GM19468 (cell line): Measurements from ENCODE around the gene FOXA3.
"Not testable (repeated sequence)": the region's sequence is repeated elsewhere in the genome, so short reads cannot be mapped to it uniquely, and the experiment has no call there.

Source experiments
- ATAC-seq: cut with Tn5 transposase; IDR thresholded peaks from one replicate; pipeline ENCODE4 v1.9.1; 2021; ENCODE audit warnings: mild to moderate bottlenecking, moderate library complexity, moderate number of reproducible peaks; ENCODE audit not compliant: unreplicated experiment; ENCODE audit errors: extremely low read depth

Gene FOXA3

DNA sequence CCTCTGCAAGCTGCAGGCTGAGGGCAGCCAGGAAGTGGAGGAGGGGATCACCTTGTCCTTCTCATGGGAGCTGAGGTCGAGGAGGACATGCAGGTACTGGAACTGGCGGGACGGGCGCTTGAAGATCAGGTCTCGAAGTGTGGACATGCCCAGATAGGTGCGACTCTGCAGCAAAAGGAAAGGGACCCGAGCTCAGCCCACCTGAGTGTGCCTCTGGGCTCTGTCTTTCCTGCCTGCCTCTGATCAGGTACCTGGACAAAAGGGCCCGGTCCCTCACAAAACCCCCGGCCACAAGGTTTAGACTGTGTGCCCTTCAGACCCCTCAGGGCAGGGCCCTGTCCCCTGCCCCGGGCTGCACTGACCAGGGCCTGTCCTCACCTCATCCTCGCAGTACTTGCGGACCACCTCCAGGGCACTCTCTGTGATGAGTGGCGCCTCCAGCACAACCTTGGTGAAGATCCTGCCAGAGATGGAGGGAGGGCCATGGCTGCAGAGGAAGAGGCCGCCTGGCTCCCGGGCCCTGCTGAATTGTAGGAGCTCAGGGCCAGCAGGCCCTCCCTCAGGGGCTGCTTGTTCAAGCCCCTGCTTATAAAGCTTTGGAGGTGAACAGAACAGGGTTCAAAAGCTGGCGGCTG lies 36.5 kb upstream of the FOXA3 start:
- ATAC-seq, result no peak

DNA sequence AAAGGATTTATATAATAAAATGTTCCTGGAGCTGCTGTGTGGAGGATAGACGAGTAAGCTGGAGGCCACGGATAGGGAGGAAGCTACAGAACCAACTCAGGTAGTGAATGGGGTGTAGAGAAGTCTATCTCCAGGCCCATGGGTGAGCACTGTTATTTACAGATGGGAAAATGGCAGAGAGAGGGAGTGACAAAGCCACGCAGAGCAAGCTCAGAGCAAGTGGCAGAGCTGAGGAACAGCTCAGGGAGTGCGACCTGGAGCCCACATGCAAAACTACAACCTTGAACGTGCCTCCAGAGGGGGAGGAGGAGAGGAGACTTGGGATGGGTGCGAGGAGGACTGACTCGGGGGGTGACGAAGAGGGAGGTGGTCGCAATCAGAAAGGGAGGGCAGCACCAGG lies 35.6 kb upstream of the FOXA3 start:
- no peak for ATAC-seq

- no peak for ATAC-seq
These were observed 35.2 kb upstream of the FOXA3 start for GRCh38 chr19:45828945-45829344.

GRCh38 chr19:45834970-45835369 lies 29.2 kb upstream of the FOXA3 start:
- ATAC-seq, result no peak

GRCh38 chr19:45842198-45842597 lies 21.9 kb upstream of the FOXA3 start:
- ATAC-seq, result no peak

- no peak for ATAC-seq
These were observed 16.5 kb upstream of the FOXA3 start for GRCh38 chr19:45847663-45848062.

GRCh38 chr19:45848922-45849321 lies 15.2 kb upstream of the FOXA3 start:
- ATAC-seq, result no peak

DNA sequence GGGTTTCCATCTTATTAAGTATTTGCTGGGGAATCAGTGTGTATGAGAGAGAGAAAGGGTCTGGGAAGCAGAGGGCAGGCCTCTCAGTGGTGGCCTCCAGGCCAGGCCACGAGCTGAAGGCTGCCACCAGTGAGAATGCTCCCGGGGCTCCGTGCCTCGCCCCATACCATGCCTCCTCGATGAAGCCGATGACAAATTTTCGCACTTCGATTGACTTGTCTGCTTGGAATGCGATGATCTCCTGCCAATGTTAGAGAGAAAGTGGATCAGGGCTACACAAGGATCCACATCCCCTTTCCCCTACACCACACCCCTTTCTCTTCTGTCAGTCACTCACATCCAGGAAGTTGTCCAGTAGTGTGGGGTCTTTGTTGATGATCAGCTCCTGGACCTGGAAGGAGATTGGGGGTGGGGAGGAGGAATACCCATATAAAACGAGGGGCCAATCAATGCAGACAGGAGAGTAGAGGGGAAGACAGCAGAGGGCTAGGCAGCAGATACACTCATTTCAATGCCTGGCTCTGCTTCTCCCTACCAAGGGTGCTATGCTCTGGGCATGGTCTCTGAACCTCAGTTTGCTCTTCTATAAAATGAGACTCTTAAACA lies 11.9 kb upstream of the FOXA3 start:
- ATAC-seq, result no peak

- ATAC-seq, result no peak
These were observed 11.1 kb upstream of the FOXA3 start for GRCh38 chr19:45852983-45853382.

DNA sequence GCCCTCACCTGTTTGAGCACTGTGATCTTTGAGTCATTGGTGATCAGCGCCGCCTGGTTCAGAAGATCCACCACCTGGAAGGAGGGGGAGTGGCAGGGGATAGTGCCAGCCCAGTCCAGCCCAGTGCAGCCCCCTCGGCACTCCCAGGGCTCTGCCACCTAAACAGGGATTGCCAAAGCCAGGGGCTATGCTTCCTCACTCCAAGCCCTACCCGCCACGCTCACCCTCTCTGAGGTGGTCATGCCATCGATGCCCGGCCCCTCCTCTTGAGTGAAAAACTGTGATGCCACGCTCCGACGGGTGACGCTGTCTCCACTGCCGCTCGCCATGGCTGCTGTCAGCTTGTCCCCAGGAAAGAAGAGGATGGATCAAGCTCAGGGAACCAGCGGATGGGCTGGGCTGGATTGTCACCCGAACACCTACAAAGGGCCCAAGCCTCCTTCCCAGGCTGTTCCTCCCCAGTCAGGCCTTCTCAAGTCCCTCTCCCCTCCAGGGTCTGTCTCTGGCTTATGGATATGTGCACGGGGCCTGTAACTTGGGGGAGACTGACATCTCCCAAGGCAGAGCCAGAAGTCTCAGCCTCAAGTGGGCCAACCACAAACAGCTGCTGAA lies 9.9 kb upstream of the FOXA3 start:
- no peak for ATAC-seq

- no peak for ATAC-seq
These were observed 3.5 kb upstream of the FOXA3 start for GRCh38 chr19:45860359-45861259.

- ATAC-seq, result no peak
These were observed 1.9 kb upstream of the FOXA3 start for GRCh38 chr19:45862271-45862563.

GRCh38 chr19:45862564-45863334 lies 1.4 kb upstream of the FOXA3 start, which contains the start of gene SYMPK:
Gene SYMPK, minus strand, starts transcription at chr19:45863147. Its CDS starts 8,652 bp downstream, at chr19:45854495.
- ATAC-seq, result peak; percentile 61

DNA sequence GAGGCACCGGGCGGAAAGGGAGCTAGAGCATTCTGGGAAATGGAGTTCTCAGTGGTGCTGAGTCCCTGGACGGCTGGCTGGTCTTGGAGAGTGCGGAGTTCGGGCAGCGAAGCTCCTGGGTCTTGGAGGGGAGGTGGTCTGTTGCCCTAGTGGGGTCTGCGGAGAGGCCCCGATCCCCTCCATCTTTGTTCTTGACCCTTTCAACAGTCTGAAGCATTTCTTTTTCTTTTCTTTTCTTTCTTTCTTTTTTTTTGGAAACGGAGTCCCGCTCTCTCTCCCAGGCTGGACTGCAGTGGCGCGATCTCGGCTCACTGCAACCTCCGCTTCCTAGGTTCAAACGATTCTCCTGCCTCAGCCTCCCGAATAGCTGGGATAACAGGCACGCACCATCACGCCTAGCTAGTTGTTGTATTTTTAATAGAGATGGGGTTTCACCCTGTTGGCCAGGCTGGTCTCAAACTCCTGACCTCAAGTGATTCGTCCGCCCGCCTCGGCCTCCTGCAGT lies 739 bp upstream of the FOXA3 start:
- ATAC-seq, result no peak

GRCh38 chr19:45864629-45865082 lies 530 bp downstream of the FOXA3 start:
- ATAC-seq, result no peak

- no peak for ATAC-seq
These were observed 1.3 kb downstream of the FOXA3 start for GRCh38 chr19:45865269-45865948.

DNA sequence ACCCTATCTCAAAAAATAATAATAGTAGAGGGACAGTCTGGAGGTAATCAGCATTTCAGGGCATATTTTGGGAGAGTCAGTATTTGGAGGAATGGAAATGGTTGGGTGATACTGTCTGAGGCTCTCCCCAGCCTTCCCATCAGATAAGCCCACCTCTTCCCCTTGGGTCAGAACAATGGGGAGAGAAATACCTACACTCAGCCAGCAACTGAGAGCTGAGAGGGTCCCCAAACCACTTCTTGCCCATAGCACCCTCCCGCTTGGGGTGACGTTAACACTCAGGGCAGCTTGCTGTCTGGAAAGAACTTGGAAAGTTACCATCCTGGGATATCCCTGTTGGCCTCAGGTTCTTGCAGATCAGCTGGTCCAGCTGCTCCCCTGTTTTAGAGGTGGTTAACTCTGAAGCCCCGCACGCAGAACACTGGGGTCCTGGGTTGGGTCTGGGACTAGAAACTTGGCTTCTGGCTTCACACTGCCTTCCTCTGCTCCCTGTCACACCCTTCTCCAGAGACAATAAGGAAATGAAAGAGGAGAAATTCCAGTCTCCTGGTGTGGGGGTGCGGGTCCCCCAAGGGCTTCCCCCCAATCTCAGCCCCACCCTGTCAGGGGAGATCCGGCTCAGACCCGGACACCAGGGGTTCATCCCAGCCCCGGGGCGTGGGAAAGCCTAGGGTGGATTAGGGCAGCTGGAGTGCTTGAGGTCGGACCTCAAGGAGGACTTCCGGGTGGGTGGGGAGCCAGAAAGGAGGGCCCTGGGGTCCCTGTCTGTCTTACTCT lies 2.5 kb downstream of the FOXA3 start:
- no peak for ATAC-seq

- not testable (repeated sequence) for ATAC-seq
These were observed 3.1 kb downstream of the FOXA3 start for GRCh38 chr19:45867241-45867640.

DNA sequence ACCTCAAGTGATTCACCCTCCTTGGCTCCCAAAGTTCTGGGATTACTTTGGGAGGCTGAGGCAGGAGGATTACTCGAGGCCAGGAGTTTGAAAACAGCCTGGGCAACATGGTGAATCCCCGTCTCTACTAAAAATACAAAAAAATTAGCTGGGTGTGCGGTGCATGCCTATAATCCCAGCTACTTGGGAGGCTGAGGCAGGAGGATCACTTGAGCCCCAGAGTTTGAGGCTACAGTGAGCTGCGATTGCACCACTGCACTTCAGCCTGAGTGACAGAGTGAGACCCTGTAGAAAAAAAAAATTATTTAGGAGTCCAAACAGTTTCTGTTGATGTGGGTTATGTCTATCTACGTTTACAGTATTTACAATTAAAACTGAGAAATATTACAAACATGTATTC lies 6.7 kb downstream of the FOXA3 start:
- ATAC-seq, result no peak
